ENCODE data around the gene NEDD4L. TPM values are rescaled to one million over a fixed set of nuclear protein-coding genes. Genes with fewer than 3 reads are reported as not detected.

The NEDD4L gene
- total RNA-seq, 1 experiment from 2014 or later, result 57.4 TPM

- Histone ChIP-seq H3K27me3 (ENCODE audit: insufficient read depth, low read depth) (no peaks in the 10 kb centered on the region), H3K4me1 (replicated peaks; ENCODE audit: insufficient read depth) (no peaks in the 10 kb centered on the region), H3K27ac (no peak overlapping the region), H4K20me1 (ENCODE audit: insufficient read depth) (no peaks in the 10 kb centered on the region), H3K36me3 (ENCODE audit: low read depth) (peaks cover 50% of the 10 kb centered on the region), H3K79me2 (ENCODE audit: low read depth) (no peaks in the 10 kb centered on the region), H3K4me2 (no peak overlapping the region), H3K9me2 (ENCODE audit: insufficient read depth) (no peaks in the 10 kb centered on the region), H3K4me3 (no peak overlapping the region), H3F3A (ENCODE audit: insufficient read depth, low read depth) (peaks cover 6% of the 10 kb centered on the region; the same call in 1 of the 2 replicates), H3K9me3 (ENCODE audit: insufficient read depth, low read depth) (no peaks in the 10 kb centered on the region), H2AFZ (no peak overlapping the region)
- no peak for DNase-seq
- TF ChIP-seq EZH2 (IDR thresholded peaks at IDR 0.05; ENCODE audit: low read depth), result no peak
- CTCF ChIA-PET, result no interaction called here
- no TSS peak for BruUV-seq (replicated peaks)
- intact Hi-C loops (cut with micrococcal nuclease; ENCODE audit: unreplicated experiment), result no loop called here
- POLR2A ChIA-PET (ENCODE audit: unreplicated experiment), result no interaction called here
Observed at GRCh38 chr18:58349650-58350049, 305.6 kb downstream of the NEDD4L start.

- ChIA-PET POLR2A (ENCODE audit: unreplicated experiment) (no interaction called here), CTCF (no interaction called here)
- no peaks in the 10 kb centered on the region for H3K9me3 ChIP-seq (ENCODE audit: insufficient read depth, low read depth)
- no peak overlapping the region for H2AFZ ChIP-seq
- TF ChIP-seq EZH2 (IDR thresholded peaks at IDR 0.05; ENCODE audit: low read depth) (no peak), CTCF (conservative IDR thresholded peaks at IDR 0.05) (no peak)
- H3K27me3 ChIP-seq (ENCODE audit: insufficient read depth, low read depth), result no peaks in the 10 kb centered on the region
- intact Hi-C loops (cut with micrococcal nuclease; ENCODE audit: unreplicated experiment), result no loop called here
- H3K4me2 ChIP-seq, result no peak overlapping the region
- no peak overlapping the region for H3K27ac ChIP-seq
- no peaks in the 10 kb centered on the region for H4K20me1 ChIP-seq (ENCODE audit: insufficient read depth)
- no peaks in the 10 kb centered on the region for H3K9me2 ChIP-seq (ENCODE audit: insufficient read depth)
- no peak overlapping the region for H3K4me3 ChIP-seq
- no peaks in the 10 kb centered on the region for H3K79me2 ChIP-seq (ENCODE audit: low read depth)
- no peaks in the 10 kb centered on the region for H3K4me1 ChIP-seq (replicated peaks; ENCODE audit: insufficient read depth)
- H3K36me3 ChIP-seq (ENCODE audit: low read depth), result peaks cover 50% of the 10 kb centered on the region
- no peak for DNase-seq
- BruUV-seq (replicated peaks), result no TSS peak
- peaks cover 5% of the 10 kb centered on the region; the same call in 1 of the 2 replicates for H3F3A ChIP-seq (ENCODE audit: insufficient read depth, low read depth)
Observed at GRCh38 chr18:58350526-58350925, 306.5 kb downstream of the NEDD4L start.

- intact Hi-C loops (cut with micrococcal nuclease; ENCODE audit: unreplicated experiment), result no loop called here
- no peak for DNase-seq
- peaks cover 5% of the 10 kb centered on the region; the same call in 1 of the 2 replicates for H3F3A ChIP-seq (ENCODE audit: insufficient read depth, low read depth)
- H3K79me2 ChIP-seq (ENCODE audit: low read depth), result no peaks in the 10 kb centered on the region
- TF ChIP-seq EZH2 (IDR thresholded peaks at IDR 0.05; ENCODE audit: low read depth) (no peak), CTCF (conservative IDR thresholded peaks at IDR 0.05) (no peak)
- ChIA-PET CTCF (no interaction called here), POLR2A (ENCODE audit: unreplicated experiment) (no interaction called here)
- peaks cover 44% of the 10 kb centered on the region for H3K36me3 ChIP-seq (ENCODE audit: low read depth)
- no peaks in the 10 kb centered on the region for H4K20me1 ChIP-seq (ENCODE audit: insufficient read depth)
- no peak overlapping the region for H3K27ac ChIP-seq
- no peak overlapping the region for H3K4me2 ChIP-seq
- no peaks in the 10 kb centered on the region for H3K9me3 ChIP-seq (ENCODE audit: insufficient read depth, low read depth)
- no peak overlapping the region for H3K4me3 ChIP-seq
- H2AFZ ChIP-seq, result no peak overlapping the region
- H3K9me2 ChIP-seq (ENCODE audit: insufficient read depth), result no peaks in the 10 kb centered on the region
- H3K27me3 ChIP-seq (ENCODE audit: insufficient read depth, low read depth), result no peaks in the 10 kb centered on the region
- BruUV-seq (replicated peaks), result no TSS peak
- H3K4me1 ChIP-seq (replicated peaks; ENCODE audit: insufficient read depth), result no peaks in the 10 kb centered on the region
Observed at GRCh38 chr18:58351776-58352175, 307.8 kb downstream of the NEDD4L start.

GRCh38 chr18:58353581-58353980, 309.6 kb downstream of the NEDD4L start:
- no peak overlapping the region for H2AFZ ChIP-seq
- peaks cover 43% of the 10 kb centered on the region for H3K36me3 ChIP-seq (ENCODE audit: low read depth)

More at GRCh38 chr18:58353581-58353980, 309.6 kb downstream of the NEDD4L start:
- Histone ChIP-seq H3K4me1 (replicated peaks; ENCODE audit: insufficient read depth) (no peaks in the 10 kb centered on the region), H3K9me3 (ENCODE audit: insufficient read depth, low read depth) (no peaks in the 10 kb centered on the region), H3F3A (ENCODE audit: insufficient read depth, low read depth) (peaks cover 5% of the 10 kb centered on the region; the same call in 1 of the 2 replicates), H3K9me2 (ENCODE audit: insufficient read depth) (no peaks in the 10 kb centered on the region), H3K27me3 (ENCODE audit: insufficient read depth, low read depth) (no peaks in the 10 kb centered on the region), H3K4me3 (no peak overlapping the region), H3K79me2 (ENCODE audit: low read depth) (no peaks in the 10 kb centered on the region), H3K4me2 (no peak overlapping the region), H3K27ac (no peak overlapping the region), H4K20me1 (ENCODE audit: insufficient read depth) (no peaks in the 10 kb centered on the region)
- ChIA-PET CTCF (no interaction called here), POLR2A (ENCODE audit: unreplicated experiment) (no interaction called here)
- BruUV-seq (replicated peaks), result no TSS peak
- intact Hi-C loops (cut with micrococcal nuclease; ENCODE audit: unreplicated experiment), result no loop called here
- no peak for DNase-seq
- no peak for TF ChIP-seq EZH2 (IDR thresholded peaks at IDR 0.05; ENCODE audit: low read depth)

Data from PC-9 (cell line).